Measurements from ENCODE around the gene IFIT1B. TPM values are rescaled to one million over a fixed set of nuclear protein-coding genes. Genes with fewer than 3 reads are reported as not detected.

IFIT1B gene
- polyA plus RNA-seq, 3 donors = not detected

DNA sequence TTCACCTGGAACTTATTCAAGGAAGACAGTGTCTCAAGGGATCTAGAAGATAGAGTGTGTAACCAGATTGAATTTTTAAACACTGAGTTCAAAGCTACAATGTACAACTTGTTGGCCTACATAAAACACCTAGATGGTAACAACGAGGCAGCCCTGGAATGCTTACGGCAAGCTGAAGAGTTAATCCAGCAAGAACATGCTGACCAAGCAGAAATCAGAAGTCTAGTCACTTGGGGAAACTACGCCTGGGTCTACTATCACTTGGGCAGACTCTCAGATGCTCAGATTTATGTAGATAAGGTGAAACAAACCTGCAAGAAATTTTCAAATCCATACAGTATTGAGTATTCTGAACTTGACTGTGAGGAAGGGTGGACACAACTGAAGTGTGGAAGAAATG is 39.1 kb upstream of the IFIT1B start:
- TF ChIP-seq CTCF (IDR thresholded peaks at IDR 0.05) = no peak
- DNase-seq = no peak
- no peak overlapping the region for H3K4me3 ChIP-seq (replicated peaks in 1 of 3; ENCODE audit: low read depth in 2 of 3, low read length in 3 of 3)
- H3K9me3 ChIP-seq (replicated peaks in 1 of 2; ENCODE audit: control insufficient read depth in 1 of 2, insufficient read depth in 1 of 2, low read length in 2 of 2) = no peaks in the 10 kb centered on the region
- H3K36me3 ChIP-seq (replicated peaks in 1 of 2; ENCODE audit: control insufficient read depth in 1 of 2, insufficient read depth in 2 of 2, low read length in 2 of 2) = peaks cover 37 to 49% of the 10 kb centered on the region in 2 donors
- no peak overlapping the region for H3K9ac ChIP-seq (ENCODE audit: insufficient read depth, low read length, poor library complexity, severe bottlenecking)
- H3K27ac ChIP-seq (ENCODE audit: low read depth in 1 of 2, low read length in 2 of 2) = no peak overlapping the region
- peaks cover 38% of the 10 kb centered on the region in 2 donors for H3K36me3 Mint-ChIP-seq
- H3K4me1 Mint-ChIP-seq = peaks cover 30% of the 10 kb centered on the region
- 96% methylated on average over 3 of the region's 3 CpGs for WGBS (ENCODE audit: insufficient coverage)
- H3K4me3 Mint-ChIP-seq = no peak overlapping the region
- peaks cover 21% of the 10 kb centered on the region for H3K79me2 ChIP-seq (ENCODE audit: insufficient read depth, low read length)
- H3K4me1 ChIP-seq (ENCODE audit: control insufficient read depth in 1 of 2, insufficient read depth in 2 of 2, low read length in 2 of 2) = peaks cover 14 to 19% of the 10 kb centered on the region in 2 donors
- H3K27ac Mint-ChIP-seq = no peak overlapping the region
- H3K27me3 Mint-ChIP-seq (ENCODE audit: low read depth in 3 of 3) = peaks cover 0 to 4% (median 0%) of the 10 kb centered on the region in 3 donors
- H3K9me3 Mint-ChIP-seq = peaks cover 0 to 2% (median 0%) of the 10 kb centered on the region in 7 donors
- no peaks in the 10 kb centered on the region for H3K27me3 ChIP-seq (ENCODE audit: control insufficient read depth in 2 of 2, insufficient read depth in 2 of 2, low read length in 2 of 2)
- no peak overlapping the region for H3K4me2 ChIP-seq (replicated peaks; ENCODE audit: extremely low read depth, low read length, poor library complexity, severe bottlenecking)
- intact Hi-C loops (cut with micrococcal nuclease) = no loop called here
- H4K20me1 ChIP-seq (ENCODE audit: insufficient read depth, low read length) = peaks cover 56% of the 10 kb centered on the region
- H2AFZ ChIP-seq (ENCODE audit: insufficient read depth, low read depth, low read length, poor library complexity, severe bottlenecking) = no peak overlapping the region

DNA sequence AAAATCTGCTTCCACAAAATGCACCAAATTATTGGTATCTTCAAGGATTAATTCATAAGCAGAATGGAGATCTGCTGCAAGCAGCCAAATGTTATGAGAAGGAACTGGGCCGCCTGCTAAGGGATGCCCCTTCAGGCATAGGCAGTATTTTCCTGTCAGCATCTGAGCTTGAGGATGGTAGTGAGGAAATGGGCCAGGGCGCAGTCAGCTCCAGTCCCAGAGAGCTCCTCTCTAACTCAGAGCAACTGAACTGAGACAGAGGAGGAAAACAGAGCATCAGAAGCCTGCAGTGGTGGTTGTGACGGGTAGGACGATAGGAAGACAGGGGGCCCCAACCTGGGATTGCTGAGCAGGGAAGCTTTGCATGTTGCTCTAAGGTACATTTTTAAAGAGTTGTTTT is 38.0 kb upstream of the IFIT1B start:
- no peak overlapping the region for H3K9ac ChIP-seq (ENCODE audit: insufficient read depth, low read length, poor library complexity, severe bottlenecking)
- no peaks in the 10 kb centered on the region for H3K27me3 ChIP-seq (ENCODE audit: control insufficient read depth in 2 of 2, insufficient read depth in 2 of 2, low read length in 2 of 2)
- peaks cover 21% of the 10 kb centered on the region for H3K4me1 Mint-ChIP-seq
- H3K9me3 ChIP-seq (replicated peaks in 1 of 2; ENCODE audit: control insufficient read depth in 1 of 2, insufficient read depth in 1 of 2, low read length in 2 of 2) = no peaks in the 10 kb centered on the region
- no peak for DNase-seq
- peaks cover 9% of the 10 kb centered on the region for H3K79me2 ChIP-seq (ENCODE audit: insufficient read depth, low read length)
- peaks cover 0 to 2% (median 0%) of the 10 kb centered on the region in 3 donors for H3K27me3 Mint-ChIP-seq (ENCODE audit: low read depth in 3 of 3)
- peaks cover 0 to 2% (median 0%) of the 10 kb centered on the region in 7 donors for H3K9me3 Mint-ChIP-seq
- H3K4me1 ChIP-seq (ENCODE audit: control insufficient read depth in 1 of 2, insufficient read depth in 2 of 2, low read length in 2 of 2) = peaks cover 3 to 8% of the 10 kb centered on the region in 2 donors
- no peak overlapping the region for H3K4me3 ChIP-seq (replicated peaks in 1 of 3; ENCODE audit: low read depth in 2 of 3, low read length in 3 of 3)
- no peak for TF ChIP-seq CTCF (IDR thresholded peaks at IDR 0.05)
- no peak overlapping the region for H3K4me2 ChIP-seq (replicated peaks; ENCODE audit: extremely low read depth, low read length, poor library complexity, severe bottlenecking)
- H3K36me3 ChIP-seq (replicated peaks in 1 of 2; ENCODE audit: control insufficient read depth in 1 of 2, insufficient read depth in 2 of 2, low read length in 2 of 2) = peaks cover 37 to 49% of the 10 kb centered on the region in 2 donors
- H3K4me3 Mint-ChIP-seq = no peak overlapping the region
- intact Hi-C loops (cut with micrococcal nuclease) = no loop called here
- peaks cover 38% of the 10 kb centered on the region in 2 donors for H3K36me3 Mint-ChIP-seq
- no peak overlapping the region for H3K27ac ChIP-seq (ENCODE audit: low read depth in 1 of 2, low read length in 2 of 2)
- 100% methylated on average over 3 of the region's 4 CpGs for WGBS (ENCODE audit: insufficient coverage)
- H4K20me1 ChIP-seq (ENCODE audit: insufficient read depth, low read length) = peaks cover 52% of the 10 kb centered on the region
- H3K27ac Mint-ChIP-seq = no peak overlapping the region
- H2AFZ ChIP-seq (ENCODE audit: insufficient read depth, low read depth, low read length, poor library complexity, severe bottlenecking) = no peak overlapping the region
